OCI-LY7 (cell line): Measurements from ENCODE around the gene IFT22. TPM values are rescaled to one million over a fixed set of nuclear protein-coding genes. Genes with fewer than 3 reads are reported as not detected.
A peak's percentile ranks its signal among the peaks of the same experiment; 100 is the strongest.

Source experiments
- BruUV-seq: library from RNA; stranded (reverse); fragments of 400-500 nt; replicated peaks from 2 replicates; lab custom pipeline; 2021; lab: Mats Ljungman, UMichigan
- CTCF ChIA-PET: fragments of 300-600 bp; sonication (Branson Sonifier 250); formaldehyde crosslinking; loops from one replicate; lab custom pipeline; 2022; ENCODE audit warnings: antibody characterized with exemption; ENCODE audit not compliant: unreplicated experiment; lab: Charles Lee
- POLR2A ChIA-PET: fragments of 300-600 bp; sonication (Branson Sonifier 250); formaldehyde crosslinking; loops from one replicate; lab custom pipeline; 2022; ENCODE audit warnings: antibody characterized with exemption; lab: Charles Lee
- DNase-seq: peaks from one replicate; pipeline ENCODE4 v3.0.0-alpha.2; 2015; ENCODE audit warnings: low spot score
- H2AFZ ChIP-seq: fragments of 200-600 bp; sonication (generic), shearing (Covaris generic); 2 replicates; pipeline ENCODE4 v1.6.1; 2014; ENCODE audit warnings: mild to moderate bottlenecking, antibody characterized with exemption, low read length, moderate library complexity
- H3K27ac ChIP-seq: fragments of 200-600 bp; sonication (generic); 2 replicates; pipeline ENCODE4 v1.5.1; 2014; ENCODE audit warnings: mixed run types, low read depth, mild to moderate bottlenecking, moderate library complexity, low read length, inconsistent platforms; ENCODE audit not compliant: poor library complexity, severe bottlenecking
- H3K36me3 ChIP-seq: fragments of 200-600 bp; sonication (generic); 2 replicates; pipeline ENCODE4 v1.6.1; 2014; ENCODE audit warnings: mild to moderate bottlenecking, antibody characterized with exemption, low read length, moderate library complexity, mixed read lengths; ENCODE audit not compliant: insufficient read depth
- H3K4me1 ChIP-seq: fragments of 200-600 bp; sonication (generic); 2 replicates; pipeline ENCODE4 v1.5.1; 2014; ENCODE audit warnings: mild to moderate bottlenecking, low read length; ENCODE audit not compliant: insufficient read depth, poor library complexity, severe bottlenecking
- H3K4me2 ChIP-seq: fragments of 200-600 bp; sonication (generic); 2 replicates; pipeline ENCODE4 v1.6.1; 2014; ENCODE audit warnings: mild to moderate bottlenecking, low read length
- H3K4me3 ChIP-seq: fragments of 200-600 bp; sonication (generic); 2 replicates; pipeline ENCODE4 v1.5.1; 2014; ENCODE audit warnings: mild to moderate bottlenecking, low read depth, low read length; ENCODE audit not compliant: poor library complexity, severe bottlenecking
- H3K79me2 ChIP-seq: fragments of 200-600 bp; sonication (generic); 2 replicates; pipeline ENCODE4 v1.6.1; 2016; ENCODE audit warnings: low read depth, mild to moderate bottlenecking, low read length, moderate library complexity, mixed read lengths; ENCODE audit not compliant: insufficient read depth
- H3K9me2 ChIP-seq: fragments of 200-600 bp; sonication (generic); 2 replicates; pipeline ENCODE4 v1.6.1; 2016; ENCODE audit warnings: mild to moderate bottlenecking, low read length, mixed read lengths; ENCODE audit not compliant: insufficient read depth
- H3K9me3 ChIP-seq: fragments of 200-600 bp; sonication (generic); 2 replicates; pipeline ENCODE4 v1.6.1; 2014; ENCODE audit warnings: mild to moderate bottlenecking, mixed run types, low read length, mixed read lengths
- H4K20me1 ChIP-seq: fragments of 200-600 bp; sonication (generic); 2 replicates; pipeline ENCODE4 v1.6.1; 2014; ENCODE audit warnings: mild to moderate bottlenecking, antibody characterized with exemption, low read length, moderate library complexity, mixed read lengths; ENCODE audit not compliant: insufficient read depth
- EZH2phosphoT487 ChIP-seq: fragments of 200-600 bp; sonication (generic); IDR thresholded peaks from 2 replicates; pipeline ENCODE4 v1.6.1; 2018; ENCODE audit warnings: low read depth, borderline replicate concordance, mild to moderate bottlenecking, mixed run types, antibody characterized with exemption, low read length, moderate library complexity, mixed read lengths
- intact Hi-C: fragments of 100-400 bp; cut with micrococcal nuclease; formaldehyde crosslinking; loops from one replicate; pipeline ENCODE4 v1.10.0; 2022; ENCODE audit not compliant: unreplicated experiment
- total RNA-seq, 2 experiments: library from RNA; depleted of rRNA in 1 of 2; stranded (reverse); fragments of >200 nt in 1 of 2; shearing (Covaris generic) in 1 of 2; gene quantifications; 2 replicates each; pipeline ENCODE4 v1.2.3, GENCODE V29; 2014 to 2022
- TF ChIP-seq, protein P1 (sequence below): fragments of 200-600 bp; sonication (generic); conservative IDR thresholded peaks from 2 replicates; pipeline ENCODE4 v1.5.1; 2014; ENCODE audit warnings: mild to moderate bottlenecking, antibody characterized with exemption, low read length, moderate library complexity, mixed read lengths

IFT22 gene
- total RNA-seq, 2 experiments from 2014 or later = 13.2 to 14.6 TPM

DNA sequence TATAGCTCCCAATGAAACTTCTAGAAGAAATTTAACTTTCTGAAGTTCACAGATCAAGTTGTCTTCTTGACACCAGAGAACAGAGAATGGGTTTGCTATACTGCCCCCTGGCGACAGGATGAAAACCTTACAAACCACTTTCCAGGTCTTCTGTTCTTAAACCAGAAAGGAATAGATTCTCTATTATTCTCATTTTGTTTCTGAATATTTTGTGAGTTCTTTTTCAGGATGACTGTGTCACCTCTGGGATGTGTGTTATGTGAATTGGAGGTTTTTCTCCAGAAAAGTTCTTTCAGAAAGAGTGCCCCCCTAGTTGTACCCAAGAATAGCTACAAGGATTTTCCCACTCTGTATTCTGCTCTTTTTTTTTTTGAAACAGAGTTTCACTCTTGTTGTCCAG, 6.3 kb downstream of the IFT22 start:
- H3K4me2 ChIP-seq = no peak overlapping the region
- no peaks in the 10 kb centered on the region for H3K9me2 ChIP-seq
- no peaks in the 10 kb centered on the region for H3K9me3 ChIP-seq
- BruUV-seq = no TSS peak
- H3K4me3 ChIP-seq = no peak overlapping the region
- H3K36me3 ChIP-seq = peaks cover 15% of the 10 kb centered on the region; the same call in 1 of the 2 replicates
- H4K20me1 ChIP-seq = no peaks in the 10 kb centered on the region
- H2AFZ ChIP-seq = no peak overlapping the region
- ChIA-PET CTCF (interaction anchor here (0.9 kb wide), 1 partner anchor 32 kb away, joined by 3 read pairs; no protein-coding TSS in a partner anchor), POLR2A (interaction anchor here (0.6 kb wide), 2 partner anchors 170 to 614 kb away, joined by 3 to 4 read pairs; no protein-coding TSS in a partner anchor)
- DNase-seq = peak; percentile 67
- H3K79me2 ChIP-seq = no peaks in the 10 kb centered on the region
- no peaks in the 10 kb centered on the region for H3K4me1 ChIP-seq
- H3K27ac ChIP-seq = no peak overlapping the region
- intact Hi-C loops = no loop called here
- TF ChIP-seq, protein P1, sequence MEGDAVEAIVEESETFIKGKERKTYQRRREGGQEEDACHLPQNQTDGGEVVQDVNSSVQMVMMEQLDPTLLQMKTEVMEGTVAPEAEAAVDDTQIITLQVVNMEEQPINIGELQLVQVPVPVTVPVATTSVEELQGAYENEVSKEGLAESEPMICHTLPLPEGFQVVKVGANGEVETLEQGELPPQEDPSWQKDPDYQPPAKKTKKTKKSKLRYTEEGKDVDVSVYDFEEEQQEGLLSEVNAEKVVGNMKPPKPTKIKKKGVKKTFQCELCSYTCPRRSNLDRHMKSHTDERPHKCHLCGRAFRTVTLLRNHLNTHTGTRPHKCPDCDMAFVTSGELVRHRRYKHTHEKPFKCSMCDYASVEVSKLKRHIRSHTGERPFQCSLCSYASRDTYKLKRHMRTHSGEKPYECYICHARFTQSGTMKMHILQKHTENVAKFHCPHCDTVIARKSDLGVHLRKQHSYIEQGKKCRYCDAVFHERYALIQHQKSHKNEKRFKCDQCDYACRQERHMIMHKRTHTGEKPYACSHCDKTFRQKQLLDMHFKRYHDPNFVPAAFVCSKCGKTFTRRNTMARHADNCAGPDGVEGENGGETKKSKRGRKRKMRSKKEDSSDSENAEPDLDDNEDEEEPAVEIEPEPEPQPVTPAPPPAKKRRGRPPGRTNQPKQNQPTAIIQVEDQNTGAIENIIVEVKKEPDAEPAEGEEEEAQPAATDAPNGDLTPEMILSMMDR = peak; percentile 92
- no peak for TF ChIP-seq EZH2phosphoT487

DNA sequence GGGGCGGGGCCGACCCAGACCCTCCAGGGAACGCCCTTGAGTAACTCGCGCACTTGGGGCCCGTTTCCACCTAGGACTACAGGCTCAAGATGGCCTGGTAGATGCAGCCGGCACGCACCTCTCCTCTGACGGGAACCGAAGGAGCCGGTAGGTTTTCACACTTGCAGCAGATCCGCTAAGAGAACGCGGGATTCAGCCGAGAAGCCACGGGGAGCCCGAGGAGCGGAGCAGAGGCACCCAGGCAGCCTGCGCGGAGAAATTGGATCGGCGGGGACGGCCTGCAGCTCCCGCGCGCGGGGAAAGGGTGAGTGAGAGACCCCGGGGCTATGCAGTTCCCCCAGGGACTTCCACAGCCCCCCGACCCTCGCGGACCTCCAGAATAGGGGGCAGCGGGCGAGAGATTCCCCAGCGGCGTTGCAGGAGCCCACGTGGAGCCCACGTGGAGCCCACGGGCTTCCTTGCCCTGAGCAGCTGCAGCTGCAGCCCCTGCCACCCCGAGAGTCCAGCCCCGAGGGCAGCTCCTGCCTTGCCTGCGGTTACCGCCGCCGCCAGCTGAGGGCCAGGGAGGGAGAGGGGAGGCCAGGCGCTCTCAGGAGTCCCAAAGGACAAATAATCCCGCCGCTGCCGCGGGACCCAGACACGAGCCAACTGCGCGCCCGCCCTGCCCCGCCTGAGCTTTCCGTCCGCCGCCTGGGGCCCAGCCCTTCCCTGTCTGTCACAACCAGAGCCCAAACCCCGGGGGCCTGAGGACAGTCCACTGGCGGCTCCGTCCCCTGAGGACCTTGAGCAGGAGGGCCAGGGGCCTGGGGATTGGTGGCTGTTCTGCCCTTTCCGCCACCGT, 13.1 kb downstream of the IFT22 start:
- intact Hi-C loops = no loop called here
- POLR2A ChIA-PET = no interaction called here
- H3K9me3 ChIP-seq = no peaks in the 10 kb centered on the region
- H3K9me2 ChIP-seq = no peaks in the 10 kb centered on the region
- CTCF ChIA-PET = no interaction called here
- no TSS peak for BruUV-seq
- no peak for DNase-seq
- H4K20me1 ChIP-seq = no peaks in the 10 kb centered on the region
- no peak overlapping the region for H3K4me2 ChIP-seq
- no peak overlapping the region for H2AFZ ChIP-seq
- no peak overlapping the region for H3K4me3 ChIP-seq
- H3K36me3 ChIP-seq = no peaks in the 10 kb centered on the region
- TF ChIP-seq, protein P1 = no peak
- TF ChIP-seq EZH2phosphoT487 = no peak
- H3K27ac ChIP-seq = no peak overlapping the region
- H3K4me1 ChIP-seq = no peaks in the 10 kb centered on the region
- no peaks in the 10 kb centered on the region for H3K79me2 ChIP-seq

DNA sequence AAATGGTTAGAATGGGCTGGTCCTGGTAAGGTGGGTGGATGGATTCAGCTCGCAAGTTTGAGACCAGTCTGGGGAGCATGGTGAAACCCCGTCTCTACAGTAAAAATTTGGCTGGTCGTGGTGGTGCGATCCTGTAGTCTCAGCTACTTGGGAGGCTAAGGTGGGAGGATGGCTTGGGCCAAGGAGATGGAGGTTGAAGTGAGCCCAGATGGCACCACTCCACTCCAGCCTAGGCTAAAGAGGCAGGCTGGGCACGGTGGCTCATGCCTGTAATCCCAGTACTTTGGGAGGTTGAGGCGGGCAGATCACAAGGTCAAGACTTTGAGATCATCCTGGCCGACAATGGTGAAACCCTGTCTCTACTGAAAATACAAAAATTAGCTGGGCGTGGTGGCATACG, 15.3 kb downstream of the IFT22 start:
- intact Hi-C loops = no loop called here
- no peaks in the 10 kb centered on the region for H3K79me2 ChIP-seq
- no peaks in the 10 kb centered on the region for H4K20me1 ChIP-seq
- H3K4me3 ChIP-seq = no peak overlapping the region
- POLR2A ChIA-PET = interaction anchor here (0.6 kb wide), 1 partner anchor 14 kb away, joined by 3 read pairs; no protein-coding TSS in a partner anchor
- CTCF ChIA-PET = no interaction called here
- TF ChIP-seq EZH2phosphoT487 = no peak
- TF ChIP-seq, protein P1 = no peak
- H2AFZ ChIP-seq = no peak overlapping the region
- H3K9me3 ChIP-seq = no peaks in the 10 kb centered on the region
- no TSS peak for BruUV-seq
- DNase-seq = no peak
- H3K36me3 ChIP-seq = no peaks in the 10 kb centered on the region
- H3K4me2 ChIP-seq = no peak overlapping the region
- no peak overlapping the region for H3K27ac ChIP-seq
- no peaks in the 10 kb centered on the region for H3K9me2 ChIP-seq
- no peaks in the 10 kb centered on the region for H3K4me1 ChIP-seq
